Parathyroid adenoma (tissue), 2 donors: ENCODE data around the gene LRRK1.

ENCODE experiments used
- H2AFZ ChIP-seq: fragments of 300-600 bp; sonication (generic); one replicate; pipeline ENCODE4 v1.7.0; 2017; ENCODE audit warnings: antibody characterized with exemption, mild to moderate bottlenecking
- H3K27ac ChIP-seq: fragments of 300-600 bp; sonication (generic); one replicate; pipeline ENCODE4 v1.7.0; 2017
- H3K27me3 ChIP-seq: fragments of 300-600 bp; sonication (generic); one replicate; pipeline ENCODE4 v1.7.0; 2017; ENCODE audit warnings: low read length; ENCODE audit not compliant: control insufficient read depth, insufficient read depth
- H3K36me3 ChIP-seq: fragments of 300-600 bp; sonication (generic); one replicate; pipeline ENCODE4 v1.7.0; 2017; ENCODE audit warnings: low read length; ENCODE audit not compliant: control insufficient read depth, insufficient read depth
- H3K4me1 ChIP-seq: fragments of 300-600 bp; sonication (generic); one replicate; pipeline ENCODE4 v1.7.0; 2017; ENCODE audit warnings: control low read depth
- H3K4me2 ChIP-seq: fragments of 300-600 bp; sonication (generic); one replicate; pipeline ENCODE4 v1.7.0; 2017; ENCODE audit warnings: low read length
- H3K4me3 ChIP-seq: fragments of 300-600 bp; sonication (generic); one replicate; pipeline ENCODE4 v1.7.0; 2017; ENCODE audit warnings: low read depth, low read length
- H3K79me2 ChIP-seq: fragments of 300-600 bp; sonication (generic); one replicate; pipeline ENCODE4 v1.7.0; 2017; ENCODE audit warnings: control low read depth
- H3K9ac ChIP-seq: fragments of 300-600 bp; sonication (generic); one replicate; pipeline ENCODE4 v1.7.0; 2017; ENCODE audit warnings: mild to moderate bottlenecking
- H3K9me3 ChIP-seq: fragments of 300-600 bp; sonication (generic); one replicate; pipeline ENCODE4 v1.7.0; 2017; ENCODE audit warnings: low read length; ENCODE audit not compliant: control insufficient read depth
- TF ChIP-seq, protein P1 (sequence below): fragments of 300-600 bp; sonication (generic); IDR thresholded peaks from one replicate; pipeline ENCODE4 v1.7.0; 2017; ENCODE audit warnings: antibody characterized with exemption, mild to moderate bottlenecking
- donor health status: primary hyperparathyroidism.

Gene LRRK1

DNA sequence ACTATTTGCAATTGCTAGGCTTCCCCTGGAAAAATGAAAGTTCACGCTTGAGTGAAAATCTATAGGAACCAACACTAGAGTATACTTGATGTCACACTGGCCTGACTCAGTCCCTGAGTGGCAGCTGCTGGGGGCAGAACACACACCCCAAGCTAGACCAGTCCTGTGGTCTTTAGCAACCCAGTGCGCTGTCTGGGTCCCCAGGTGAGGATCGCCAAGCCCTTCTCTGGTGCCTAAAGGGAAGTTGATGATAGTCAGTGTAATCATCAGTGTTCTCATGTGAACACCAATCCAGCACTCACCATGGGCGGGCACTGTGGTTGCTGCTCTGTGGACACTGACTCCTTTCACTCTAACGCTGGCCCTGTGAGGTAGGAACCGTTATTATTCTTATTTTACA, 28.3 kb upstream of the LRRK1 start:
- no peaks in the 10 kb centered on the region for H3K27me3 ChIP-seq

DNA sequence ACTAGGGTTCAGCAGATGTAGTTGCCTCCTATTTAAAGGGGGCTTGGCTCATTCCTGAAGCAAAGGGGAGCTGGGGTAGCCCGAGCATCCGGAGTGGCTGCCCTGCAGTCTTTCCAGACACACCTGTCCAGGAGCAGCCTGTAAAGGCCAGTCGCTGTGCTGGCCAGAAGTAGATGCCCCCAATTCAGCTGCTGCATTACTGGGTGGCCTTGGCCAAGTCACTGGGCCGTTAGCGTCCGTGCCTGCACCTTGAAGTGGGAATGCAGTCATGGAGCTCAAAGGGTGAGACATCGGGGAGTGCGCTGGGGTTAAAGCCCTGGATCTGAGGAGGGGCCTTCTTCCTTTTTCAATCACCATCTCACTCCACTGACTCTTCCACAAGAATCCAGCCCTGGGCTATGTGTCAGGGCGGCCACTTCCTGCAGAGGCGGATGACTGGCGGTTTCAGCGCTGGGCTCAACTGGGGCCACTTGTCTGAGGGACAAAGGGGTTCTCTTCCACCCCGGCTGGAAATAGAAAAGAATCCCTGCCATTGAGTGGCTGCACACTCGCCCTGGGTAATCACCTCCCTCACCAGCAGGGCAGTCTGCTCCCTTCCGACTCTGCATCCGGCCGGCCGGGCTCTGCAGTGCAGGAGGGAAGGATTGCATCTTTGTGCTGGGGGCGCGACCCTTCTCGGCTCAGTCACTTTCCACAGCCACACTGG, 27.7 kb upstream of the LRRK1 start:
- no peak overlapping the region for H3K4me2 ChIP-seq
- H3K27me3 ChIP-seq, result no peaks in the 10 kb centered on the region
- TF ChIP-seq, protein P1, sequence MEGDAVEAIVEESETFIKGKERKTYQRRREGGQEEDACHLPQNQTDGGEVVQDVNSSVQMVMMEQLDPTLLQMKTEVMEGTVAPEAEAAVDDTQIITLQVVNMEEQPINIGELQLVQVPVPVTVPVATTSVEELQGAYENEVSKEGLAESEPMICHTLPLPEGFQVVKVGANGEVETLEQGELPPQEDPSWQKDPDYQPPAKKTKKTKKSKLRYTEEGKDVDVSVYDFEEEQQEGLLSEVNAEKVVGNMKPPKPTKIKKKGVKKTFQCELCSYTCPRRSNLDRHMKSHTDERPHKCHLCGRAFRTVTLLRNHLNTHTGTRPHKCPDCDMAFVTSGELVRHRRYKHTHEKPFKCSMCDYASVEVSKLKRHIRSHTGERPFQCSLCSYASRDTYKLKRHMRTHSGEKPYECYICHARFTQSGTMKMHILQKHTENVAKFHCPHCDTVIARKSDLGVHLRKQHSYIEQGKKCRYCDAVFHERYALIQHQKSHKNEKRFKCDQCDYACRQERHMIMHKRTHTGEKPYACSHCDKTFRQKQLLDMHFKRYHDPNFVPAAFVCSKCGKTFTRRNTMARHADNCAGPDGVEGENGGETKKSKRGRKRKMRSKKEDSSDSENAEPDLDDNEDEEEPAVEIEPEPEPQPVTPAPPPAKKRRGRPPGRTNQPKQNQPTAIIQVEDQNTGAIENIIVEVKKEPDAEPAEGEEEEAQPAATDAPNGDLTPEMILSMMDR, result no peak
- no peaks in the 10 kb centered on the region for H3K36me3 ChIP-seq
- no peak overlapping the region for H2AFZ ChIP-seq
- H3K27ac ChIP-seq, result no peak overlapping the region
- no peaks in the 10 kb centered on the region for H3K9me3 ChIP-seq
- H3K79me2 ChIP-seq, result no peaks in the 10 kb centered on the region
- H3K4me3 ChIP-seq, result no peak overlapping the region
- no peak overlapping the region for H3K9ac ChIP-seq
- no peaks in the 10 kb centered on the region for H3K4me1 ChIP-seq

More for the DNA sequence above, 28.3 kb upstream of the LRRK1 start:
- no peak overlapping the region for H3K4me2 ChIP-seq
- no peaks in the 10 kb centered on the region for H3K9me3 ChIP-seq
- TF ChIP-seq, protein P1, result no peak
- no peak overlapping the region for H2AFZ ChIP-seq
- no peaks in the 10 kb centered on the region for H3K36me3 ChIP-seq
- H3K79me2 ChIP-seq, result no peaks in the 10 kb centered on the region
- no peak overlapping the region for H3K4me3 ChIP-seq
- no peak overlapping the region for H3K9ac ChIP-seq
- H3K4me1 ChIP-seq, result no peaks in the 10 kb centered on the region
- H3K27ac ChIP-seq, result no peak overlapping the region

- Histone ChIP-seq H3K27ac (no peak overlapping the region), H3K4me3 (no peak overlapping the region), H3K9me3 (no peaks in the 10 kb centered on the region), H3K9ac (no peak overlapping the region), H2AFZ (no peak overlapping the region), H3K79me2 (no peaks in the 10 kb centered on the region), H3K36me3 (no peaks in the 10 kb centered on the region), H3K4me1 (no peaks in the 10 kb centered on the region), H3K27me3 (no peaks in the 10 kb centered on the region), H3K4me2 (no peak overlapping the region)
- TF ChIP-seq, protein P1, result no peak
These were observed 27.2 kb upstream of the LRRK1 start for GRCh38 chr15:100892013-100892355.

DNA sequence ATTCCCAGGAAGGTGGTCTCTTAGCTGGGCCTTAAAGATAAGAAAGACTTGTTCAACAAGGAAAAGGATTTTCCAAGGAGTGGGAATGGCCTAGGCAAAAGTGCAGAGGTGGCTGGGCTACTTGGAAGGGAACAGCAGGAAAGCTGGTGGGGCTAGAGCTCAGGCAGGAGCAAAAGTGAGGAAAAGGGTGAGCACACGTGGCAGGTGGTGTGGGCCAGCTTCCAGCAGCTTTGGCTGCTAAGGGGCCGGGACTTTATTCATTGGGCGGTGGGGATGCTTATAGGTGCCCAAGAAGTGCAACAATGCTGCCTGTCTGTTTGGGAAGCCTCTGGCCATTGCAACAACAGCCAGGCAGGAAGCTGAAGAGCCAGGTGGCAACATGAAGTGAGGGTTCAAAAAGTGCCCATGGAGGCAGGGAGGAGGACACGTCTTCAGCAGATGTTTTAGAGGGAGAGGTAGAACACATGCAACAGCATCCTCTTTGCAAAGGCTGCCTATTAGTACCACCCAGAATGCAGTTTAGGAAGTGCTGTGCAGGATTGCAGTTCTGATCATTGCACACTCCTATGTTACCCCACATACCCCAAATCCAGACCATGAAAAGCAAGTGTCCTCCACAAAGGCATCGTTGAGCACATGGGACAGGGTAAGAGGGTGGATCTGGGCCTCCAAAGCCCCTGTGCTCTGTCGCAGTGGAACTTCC, 25.7 kb upstream of the LRRK1 start:
- H3K4me2 ChIP-seq, result no peak overlapping the region
- H3K27me3 ChIP-seq, result no peaks in the 10 kb centered on the region
- no peak overlapping the region for H3K27ac ChIP-seq
- no peaks in the 10 kb centered on the region for H3K9me3 ChIP-seq
- H3K9ac ChIP-seq, result no peak overlapping the region
- no peaks in the 10 kb centered on the region for H3K79me2 ChIP-seq
- TF ChIP-seq, protein P1, result no peak
- no peaks in the 10 kb centered on the region for H3K4me1 ChIP-seq
- H3K36me3 ChIP-seq, result no peaks in the 10 kb centered on the region
- no peak overlapping the region for H2AFZ ChIP-seq
- no peak overlapping the region for H3K4me3 ChIP-seq

GRCh38 chr15:100893964-100894295, 25.2 kb upstream of the LRRK1 start:
- Histone ChIP-seq H3K9ac (no peak overlapping the region), H3K9me3 (no peaks in the 10 kb centered on the region), H2AFZ (no peak overlapping the region), H3K27ac (no peak overlapping the region), H3K79me2 (no peaks in the 10 kb centered on the region), H3K4me1 (no peaks in the 10 kb centered on the region), H3K4me2 (no peak overlapping the region), H3K36me3 (no peaks in the 10 kb centered on the region), H3K27me3 (no peaks in the 10 kb centered on the region), H3K4me3 (no peak overlapping the region)
- TF ChIP-seq, protein P1, result no peak
